ENCODE measurements around the gene SEL1L3. TPM values are rescaled to one million over a fixed set of nuclear protein-coding genes. Genes with fewer than 3 reads are reported as not detected.

Gene SEL1L3
- total RNA-seq, 1 donor from 2014 or later: 91.8 TPM

DNA sequence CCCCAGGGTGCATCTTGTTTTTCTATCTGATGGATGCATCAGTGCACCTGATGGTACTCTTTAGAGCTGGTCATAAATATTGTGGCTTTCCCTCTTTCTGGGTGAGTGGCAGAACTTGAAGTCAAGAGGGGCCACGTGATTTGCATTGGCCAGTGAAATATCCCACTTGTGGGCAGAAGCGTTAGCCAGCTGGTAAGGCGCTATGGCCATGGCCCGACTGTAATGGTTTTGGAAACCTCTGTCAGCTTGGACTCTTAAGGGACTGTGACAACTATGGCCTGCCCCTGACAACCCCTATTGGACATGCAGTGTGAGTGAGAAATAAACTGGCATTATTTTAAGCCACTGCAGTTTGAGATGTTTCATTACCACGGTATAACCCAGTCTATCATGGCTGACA is 72.8 kb downstream of the SEL1L3 start:
- Mint-ChIP-seq H3K27ac (ENCODE audit: unreplicated experiment) (no peak overlapping the region), H3K4me3 (ENCODE audit: unreplicated experiment) (no peak overlapping the region), H3K4me1 (ENCODE audit: unreplicated experiment) (peaks cover 16% of the 10 kb centered on the region), H3K9me3 (ENCODE audit: unreplicated experiment) (no peaks in the 10 kb centered on the region), H3K36me3 (ENCODE audit: low read depth, unreplicated experiment) (peaks cover 47% of the 10 kb centered on the region), H3K27me3 (ENCODE audit: unreplicated experiment) (peaks cover 2% of the 10 kb centered on the region)
- TF ChIP-seq, protein P1, sequence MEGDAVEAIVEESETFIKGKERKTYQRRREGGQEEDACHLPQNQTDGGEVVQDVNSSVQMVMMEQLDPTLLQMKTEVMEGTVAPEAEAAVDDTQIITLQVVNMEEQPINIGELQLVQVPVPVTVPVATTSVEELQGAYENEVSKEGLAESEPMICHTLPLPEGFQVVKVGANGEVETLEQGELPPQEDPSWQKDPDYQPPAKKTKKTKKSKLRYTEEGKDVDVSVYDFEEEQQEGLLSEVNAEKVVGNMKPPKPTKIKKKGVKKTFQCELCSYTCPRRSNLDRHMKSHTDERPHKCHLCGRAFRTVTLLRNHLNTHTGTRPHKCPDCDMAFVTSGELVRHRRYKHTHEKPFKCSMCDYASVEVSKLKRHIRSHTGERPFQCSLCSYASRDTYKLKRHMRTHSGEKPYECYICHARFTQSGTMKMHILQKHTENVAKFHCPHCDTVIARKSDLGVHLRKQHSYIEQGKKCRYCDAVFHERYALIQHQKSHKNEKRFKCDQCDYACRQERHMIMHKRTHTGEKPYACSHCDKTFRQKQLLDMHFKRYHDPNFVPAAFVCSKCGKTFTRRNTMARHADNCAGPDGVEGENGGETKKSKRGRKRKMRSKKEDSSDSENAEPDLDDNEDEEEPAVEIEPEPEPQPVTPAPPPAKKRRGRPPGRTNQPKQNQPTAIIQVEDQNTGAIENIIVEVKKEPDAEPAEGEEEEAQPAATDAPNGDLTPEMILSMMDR (IDR thresholded peaks at IDR 0.05; ENCODE audit: unreplicated experiment): no peak
- DNase-seq (ENCODE audit: low spot score): no peak

GRCh38 chr4:25788703-25789238 is 74.0 kb downstream of the SEL1L3 start:
- H3K9me3 Mint-ChIP-seq (ENCODE audit: unreplicated experiment): no peaks in the 10 kb centered on the region
- no peak for DNase-seq (ENCODE audit: low spot score)

DNA sequence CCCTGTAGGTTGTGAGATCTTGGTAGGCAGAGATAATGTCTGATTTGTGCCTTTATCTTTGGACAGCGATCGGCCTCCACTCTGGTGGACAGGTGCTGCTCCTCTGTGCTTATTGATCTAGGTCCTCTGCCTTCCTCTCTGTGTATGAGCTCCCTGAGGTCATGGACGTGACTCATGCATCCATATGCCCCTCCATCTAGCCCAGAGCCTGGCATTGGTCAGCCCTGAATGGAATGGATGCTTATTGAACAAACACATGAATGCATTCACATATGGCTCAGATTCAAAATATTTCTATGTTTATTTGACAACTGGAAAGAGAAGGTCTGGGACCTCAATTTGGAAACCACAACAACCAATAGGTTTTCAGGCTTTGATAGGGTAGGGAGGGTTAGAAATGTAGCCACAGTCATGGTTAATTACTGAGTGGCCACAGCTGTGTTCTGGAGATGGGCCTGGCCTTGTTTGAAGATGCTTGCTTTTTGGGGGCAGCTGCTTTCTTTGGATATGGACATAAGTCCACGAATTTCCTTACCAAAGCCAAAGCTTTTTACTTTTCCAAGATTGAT is 76.2 kb downstream of the SEL1L3 start:
- peaks cover 64% of the 10 kb centered on the region for H3K36me3 Mint-ChIP-seq (ENCODE audit: low read depth, unreplicated experiment)
- DNase-seq (ENCODE audit: low spot score): no peak
- H3K4me1 Mint-ChIP-seq (ENCODE audit: unreplicated experiment): peaks cover 16% of the 10 kb centered on the region
- H3K27ac Mint-ChIP-seq (ENCODE audit: unreplicated experiment): no peak overlapping the region
- no peak overlapping the region for H3K4me3 Mint-ChIP-seq (ENCODE audit: unreplicated experiment)
- no peaks in the 10 kb centered on the region for H3K9me3 Mint-ChIP-seq (ENCODE audit: unreplicated experiment)
- H3K27me3 Mint-ChIP-seq (ENCODE audit: unreplicated experiment): peaks cover 5% of the 10 kb centered on the region
- TF ChIP-seq, protein P1 (IDR thresholded peaks at IDR 0.05; ENCODE audit: unreplicated experiment): no peak

More at GRCh38 chr4:25788703-25789238, 74.0 kb downstream of the SEL1L3 start:
- H3K4me3 Mint-ChIP-seq (ENCODE audit: unreplicated experiment): peak overlapping the region; percentile 60
- no peak overlapping the region for H3K27ac Mint-ChIP-seq (ENCODE audit: unreplicated experiment)
- TF ChIP-seq, protein P1 (IDR thresholded peaks at IDR 0.05; ENCODE audit: unreplicated experiment): no peak
- peaks cover 52% of the 10 kb centered on the region for H3K36me3 Mint-ChIP-seq (ENCODE audit: low read depth, unreplicated experiment)
- peaks cover 16% of the 10 kb centered on the region for H3K4me1 Mint-ChIP-seq (ENCODE audit: unreplicated experiment)
- peaks cover 5% of the 10 kb centered on the region for H3K27me3 Mint-ChIP-seq (ENCODE audit: unreplicated experiment)

DNA sequence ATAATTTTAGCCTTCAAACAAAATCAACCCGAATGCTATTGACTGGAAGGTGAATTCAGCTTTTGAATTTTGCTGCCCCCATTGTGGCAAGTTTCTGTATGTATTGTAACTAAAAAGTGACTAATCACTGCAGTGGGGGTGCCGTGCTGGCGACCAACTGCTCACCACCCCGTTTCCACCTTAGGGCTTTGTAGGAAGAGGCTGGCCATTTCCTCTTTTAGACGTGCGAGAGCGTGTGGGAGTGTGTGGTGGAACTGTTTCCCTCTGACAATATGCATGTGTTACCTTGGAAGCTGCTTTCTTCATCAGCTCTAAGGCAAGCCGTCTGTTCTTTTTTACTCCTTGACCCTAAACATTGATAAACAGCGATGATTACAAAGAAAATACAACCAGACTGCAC is 78.8 kb downstream of the SEL1L3 start:
- Mint-ChIP-seq H3K36me3 (ENCODE audit: low read depth, unreplicated experiment) (peaks cover 59% of the 10 kb centered on the region), H3K4me3 (ENCODE audit: unreplicated experiment) (no peak overlapping the region), H3K9me3 (ENCODE audit: unreplicated experiment) (no peaks in the 10 kb centered on the region), H3K27me3 (ENCODE audit: unreplicated experiment) (peaks cover 5% of the 10 kb centered on the region), H3K27ac (ENCODE audit: unreplicated experiment) (no peak overlapping the region), H3K4me1 (ENCODE audit: unreplicated experiment) (peaks cover 16% of the 10 kb centered on the region)
- TF ChIP-seq, protein P1 (IDR thresholded peaks at IDR 0.05; ENCODE audit: unreplicated experiment): no peak
- no peak for DNase-seq (ENCODE audit: low spot score)

DNA sequence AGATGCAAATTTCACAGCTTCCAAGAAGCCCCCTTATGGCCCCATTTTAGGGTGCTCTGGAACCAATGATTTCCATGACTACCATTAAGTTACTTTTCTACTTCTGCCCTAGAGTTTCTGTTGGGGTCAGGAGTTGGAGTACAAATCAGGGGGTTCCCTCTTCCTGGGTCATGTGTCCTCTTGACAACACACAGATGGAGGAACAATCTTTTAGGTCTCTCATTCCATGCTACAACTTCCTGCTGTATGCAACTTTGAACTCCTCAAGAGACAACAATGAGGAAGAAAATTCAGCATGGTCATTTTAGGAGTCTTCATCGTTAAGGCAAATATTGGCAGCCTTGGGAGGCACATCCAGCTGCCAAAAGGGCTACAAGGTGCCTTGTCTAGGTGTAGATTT is 79.7 kb downstream of the SEL1L3 start:
- Mint-ChIP-seq H3K4me3 (ENCODE audit: unreplicated experiment) (no peak overlapping the region), H3K27me3 (ENCODE audit: unreplicated experiment) (peaks cover 3% of the 10 kb centered on the region), H3K27ac (ENCODE audit: unreplicated experiment) (no peak overlapping the region), H3K9me3 (ENCODE audit: unreplicated experiment) (no peaks in the 10 kb centered on the region), H3K4me1 (ENCODE audit: unreplicated experiment) (peaks cover 10% of the 10 kb centered on the region), H3K36me3 (ENCODE audit: low read depth, unreplicated experiment) (peaks cover 57% of the 10 kb centered on the region)
- DNase-seq (ENCODE audit: low spot score): no peak
- TF ChIP-seq, protein P1 (IDR thresholded peaks at IDR 0.05; ENCODE audit: unreplicated experiment): no peak

Data from endothelial cell (in vitro differentiated cells).